ENCODE data around the gene PSMB4.
A peak's percentile ranks its signal among the peaks of the same experiment; 100 is the strongest.

Gene PSMB4

DNA sequence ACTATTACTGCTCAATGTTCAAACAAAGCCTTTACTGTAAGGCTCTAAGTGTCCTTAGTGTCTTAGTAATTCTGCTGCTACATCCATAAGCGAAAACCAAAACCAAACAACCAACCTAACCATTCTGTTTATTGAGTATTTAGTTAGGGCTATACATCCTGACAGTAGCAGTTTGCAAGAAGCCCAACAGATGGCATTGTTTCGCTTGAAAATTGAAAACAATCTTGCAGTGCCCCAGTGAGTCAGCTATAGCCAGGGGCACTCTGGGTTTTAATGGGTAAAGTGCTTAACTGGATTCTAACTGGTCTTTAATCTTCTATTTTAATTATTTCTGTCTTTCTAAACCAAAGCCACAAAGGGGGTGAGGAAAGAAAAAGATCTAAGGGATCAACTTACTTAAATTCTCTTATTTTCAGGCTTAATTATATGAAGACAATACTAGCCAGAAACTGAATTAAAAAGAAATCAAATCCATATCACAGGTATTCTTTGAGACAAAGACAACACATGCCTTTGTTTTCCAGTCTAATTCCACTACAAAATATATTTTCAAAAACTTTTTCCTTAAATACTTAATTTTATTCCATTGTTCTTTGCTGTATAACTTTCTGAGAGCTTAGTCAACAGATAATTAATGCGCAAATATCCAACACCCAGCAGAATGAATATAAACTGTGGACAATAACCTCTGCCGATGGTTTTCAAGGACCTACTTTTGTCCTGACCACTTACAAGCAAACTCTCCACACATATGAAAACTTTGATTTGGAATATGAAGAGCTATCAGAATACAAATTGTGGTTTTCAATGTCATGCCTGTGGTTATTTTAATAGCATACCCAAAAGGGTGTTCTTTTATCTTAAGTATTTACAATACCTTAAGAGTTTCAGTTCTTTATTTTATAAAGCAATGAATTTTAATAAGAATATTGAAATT is 44.7 kb downstream of the PSMB4 start:
- peak; percentile 63 to 82 for DNase-seq

DNA sequence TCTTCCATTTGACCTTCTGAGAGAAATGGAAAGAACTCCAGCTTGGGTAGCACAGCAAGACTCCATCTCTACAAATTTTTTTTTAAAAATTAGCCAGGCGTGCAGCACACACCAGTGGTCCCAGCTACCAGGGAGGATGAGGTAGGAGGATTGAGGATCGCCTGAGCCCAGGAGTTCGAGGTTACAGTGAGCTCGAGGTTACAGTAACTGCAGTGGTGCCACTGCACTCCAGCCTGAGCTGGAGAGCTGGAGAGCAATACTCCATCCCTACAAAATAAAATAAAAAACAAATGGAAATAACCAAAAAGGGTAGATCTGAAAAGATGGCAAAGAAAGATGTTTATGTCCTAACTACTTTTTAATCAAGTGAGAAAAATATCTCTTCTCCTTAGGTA is 45.4 kb downstream of the PSMB4 start:
- DNase-seq: no peak

DNA sequence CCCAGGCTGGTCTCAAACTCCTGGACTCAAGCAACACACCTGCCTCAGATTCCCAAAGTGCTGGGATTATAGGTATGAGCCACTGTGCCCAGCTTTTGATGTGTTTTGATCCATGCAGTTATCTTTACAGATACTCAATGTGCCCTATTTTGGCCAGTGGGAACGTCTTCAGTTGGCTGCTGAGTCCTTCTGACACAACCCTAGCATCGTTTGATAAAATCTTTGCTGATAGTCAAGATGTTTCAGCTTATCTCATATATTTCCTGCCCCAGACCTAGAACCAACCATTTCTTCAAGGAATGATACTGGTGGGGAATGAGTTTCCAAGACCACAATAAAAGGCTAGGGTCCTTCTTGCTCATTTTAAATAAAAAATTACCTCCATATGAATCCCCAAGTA is 48.3 kb downstream of the PSMB4 start:
- DNase-seq: no peak
